Vagina (tissue), 2 donors: ENCODE data around the gene ERN1. TPM values are rescaled to one million over a fixed set of nuclear protein-coding genes. Genes with fewer than 3 reads are reported as not detected.

Experiments
- DNase-seq, 2 donors: peaks; one replicate each; pipeline ENCODE4 v3.0.0-alpha.2; 2017; ENCODE audit errors: extremely low spot score in 2 of 2
- H3K27ac ChIP-seq: fragments of 200-600 bp; sonication (generic); one replicate; pipeline ENCODE4 v1.5.1; 2019
- H3K27me3 ChIP-seq: fragments of 200-600 bp; sonication (generic); one replicate; pipeline ENCODE4 v1.5.1; 2019
- H3K36me3 ChIP-seq, 2 donors: fragments of 200-600 bp; sonication (generic); one replicate each; pipeline ENCODE4 v1.5.1; 2017 to 2019
- H3K4me1 ChIP-seq: fragments of 200-600 bp; sonication (generic); one replicate; pipeline ENCODE4 v1.5.1; 2019
- H3K4me3 ChIP-seq, 2 donors: fragments of 200-600 bp; sonication (generic); 1 replicate in 1 of 2; 2 replicates in 1 of 2; pipeline ENCODE4 v1.5.1; 2016 to 2019
- H3K9me3 ChIP-seq: fragments of 200-600 bp; sonication (generic); one replicate; pipeline ENCODE4 v1.5.1; 2019
- POLR2A ChIP-seq, 2 donors: fragments of 450-650 bp; IDR thresholded peaks; one replicate each; pipeline ENCODE4 v1.6.1; 2017; ENCODE audit warnings: antibody characterized with exemption in 2 of 2, mild to moderate bottlenecking in 2 of 2, moderate library complexity in 2 of 2
- POLR2AphosphoS5 ChIP-seq, 2 donors: sonication (generic); formaldehyde crosslinking; IDR thresholded peaks; one replicate each; pipeline ENCODE4 v1.9.0; 2017; ENCODE audit warnings: antibody characterized with exemption in 2 of 2, mild to moderate bottlenecking in 2 of 2, low read depth in 1 of 2; ENCODE audit not compliant: insufficient read depth in 1 of 2
- intact Hi-C: fragments of 100-400 bp; cut with DNase I; formaldehyde crosslinking; loops from one replicate; pipeline ENCODE4 v1.15.1; 2023
- total RNA-seq: library from RNA; depleted of rRNA; stranded (reverse); fragments of >200 nt; gene quantifications from one replicate; pipeline ENCODE4 v1.2.3, GENCODE V29; 2016
- TF ChIP-seq, protein P1 (sequence below), 3 experiments: fragments of 450-650 bp in 2 of 3; fragments of 200-600 bp in 1 of 3; sonication (generic) in 1 of 3; IDR thresholded peaks; one replicate each; pipeline ENCODE4 v1.5.1; 2017 to 2019; ENCODE audit warnings: antibody characterized with exemption in 3 of 3, mild to moderate bottlenecking in 2 of 3, moderate library complexity in 2 of 3

Gene ERN1
- total RNA-seq, 1 donor from 2014 or later, result 31.4 TPM

DNA sequence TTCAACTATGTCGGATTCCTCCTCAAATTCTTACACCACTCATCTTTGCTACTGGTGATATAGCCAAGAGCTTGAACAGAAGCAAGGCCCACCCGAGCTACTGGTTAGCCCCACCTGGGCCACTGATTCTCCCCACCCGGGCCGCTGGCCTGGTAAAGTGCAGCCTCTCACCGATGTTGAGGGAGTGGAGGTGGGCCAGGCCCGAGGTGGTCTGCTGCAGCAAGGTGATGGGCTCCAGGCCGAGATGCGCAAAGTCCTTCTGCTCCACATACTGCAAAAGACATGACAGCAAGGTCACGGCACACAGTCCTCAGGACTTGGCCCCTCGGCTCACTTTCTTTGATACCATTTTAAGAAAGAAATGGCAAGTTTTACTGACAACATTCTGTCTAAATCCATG lies 76.8 kb downstream of the ERN1 start:
- Histone ChIP-seq H3K4me3 (no peak overlapping the region), H3K36me3 (peaks cover 0 to 83% of the 10 kb centered on the region in 2 donors), H3K27me3 (no peaks in the 10 kb centered on the region), H3K9me3 (no peaks in the 10 kb centered on the region), H3K4me1 (no peaks in the 10 kb centered on the region), H3K27ac (no peak overlapping the region)
- no peak for DNase-seq
- intact Hi-C loops, result no loop called here
- TF ChIP-seq, protein P1, sequence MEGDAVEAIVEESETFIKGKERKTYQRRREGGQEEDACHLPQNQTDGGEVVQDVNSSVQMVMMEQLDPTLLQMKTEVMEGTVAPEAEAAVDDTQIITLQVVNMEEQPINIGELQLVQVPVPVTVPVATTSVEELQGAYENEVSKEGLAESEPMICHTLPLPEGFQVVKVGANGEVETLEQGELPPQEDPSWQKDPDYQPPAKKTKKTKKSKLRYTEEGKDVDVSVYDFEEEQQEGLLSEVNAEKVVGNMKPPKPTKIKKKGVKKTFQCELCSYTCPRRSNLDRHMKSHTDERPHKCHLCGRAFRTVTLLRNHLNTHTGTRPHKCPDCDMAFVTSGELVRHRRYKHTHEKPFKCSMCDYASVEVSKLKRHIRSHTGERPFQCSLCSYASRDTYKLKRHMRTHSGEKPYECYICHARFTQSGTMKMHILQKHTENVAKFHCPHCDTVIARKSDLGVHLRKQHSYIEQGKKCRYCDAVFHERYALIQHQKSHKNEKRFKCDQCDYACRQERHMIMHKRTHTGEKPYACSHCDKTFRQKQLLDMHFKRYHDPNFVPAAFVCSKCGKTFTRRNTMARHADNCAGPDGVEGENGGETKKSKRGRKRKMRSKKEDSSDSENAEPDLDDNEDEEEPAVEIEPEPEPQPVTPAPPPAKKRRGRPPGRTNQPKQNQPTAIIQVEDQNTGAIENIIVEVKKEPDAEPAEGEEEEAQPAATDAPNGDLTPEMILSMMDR (IDR thresholded peaks at IDR 0.05), result no peak
- TF ChIP-seq POLR2AphosphoS5 (IDR thresholded peaks at IDR 0.05; ENCODE audit: insufficient read depth in 1 of 2, low read depth in 1 of 2) (no peak), POLR2A (IDR thresholded peaks at IDR 0.05) (no peak)

DNA sequence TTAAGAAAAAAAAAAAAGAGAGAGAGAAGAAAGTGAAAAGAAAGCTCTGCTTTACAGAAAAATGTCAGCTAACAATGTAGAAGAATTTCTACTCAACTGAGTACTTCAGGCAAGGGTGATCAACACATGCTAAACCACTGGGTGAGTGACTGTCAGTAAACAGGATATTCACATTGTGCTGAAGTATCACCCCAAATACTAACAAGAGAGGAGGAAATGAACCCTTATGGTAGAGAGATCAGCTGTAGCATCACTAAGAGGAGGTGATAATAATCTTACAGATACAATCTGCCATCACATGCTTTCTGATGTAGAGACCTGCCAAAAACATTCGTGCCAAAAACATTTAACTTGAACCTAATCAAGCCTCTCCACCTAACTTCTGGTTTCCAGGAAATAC lies 78.8 kb downstream of the ERN1 start:
- TF ChIP-seq, protein P1 (IDR thresholded peaks at IDR 0.05), result no peak
- no peak for TF ChIP-seq POLR2A (IDR thresholded peaks at IDR 0.05)
- TF ChIP-seq POLR2AphosphoS5 (IDR thresholded peaks at IDR 0.05; ENCODE audit: insufficient read depth in 1 of 2, low read depth in 1 of 2), result no peak
- H3K36me3 ChIP-seq, result peaks cover 0 to 84% of the 10 kb centered on the region in 2 donors
- no peaks in the 10 kb centered on the region for H3K4me1 ChIP-seq
- intact Hi-C loops, result no loop called here
- no peak overlapping the region for H3K27ac ChIP-seq
- no peak for DNase-seq
- H3K9me3 ChIP-seq, result no peaks in the 10 kb centered on the region
- H3K4me3 ChIP-seq, result no peak overlapping the region
- H3K27me3 ChIP-seq, result no peaks in the 10 kb centered on the region

GRCh38 chr17:64048805-64049204 lies 81.1 kb downstream of the ERN1 start:
- H3K27ac ChIP-seq, result no peak overlapping the region
- no peak overlapping the region for H3K4me3 ChIP-seq
- peaks cover 0 to 87% of the 10 kb centered on the region in 2 donors for H3K36me3 ChIP-seq
- TF ChIP-seq, protein P1 (IDR thresholded peaks at IDR 0.05), result no peak
- no peak for TF ChIP-seq POLR2A (IDR thresholded peaks at IDR 0.05)
- no peak for TF ChIP-seq POLR2AphosphoS5 (IDR thresholded peaks at IDR 0.05; ENCODE audit: insufficient read depth in 1 of 2, low read depth in 1 of 2)
- intact Hi-C loops, result no loop called here
- H3K4me1 ChIP-seq, result no peaks in the 10 kb centered on the region
- no peaks in the 10 kb centered on the region for H3K27me3 ChIP-seq
- no peak for DNase-seq
- H3K9me3 ChIP-seq, result no peaks in the 10 kb centered on the region

GRCh38 chr17:64045176-64045575 lies 84.8 kb downstream of the ERN1 start:
- intact Hi-C loops, result no loop called here
- no peaks in the 10 kb centered on the region for H3K4me1 ChIP-seq
- H3K36me3 ChIP-seq, result peaks cover 0 to 67% of the 10 kb centered on the region in 2 donors
- no peaks in the 10 kb centered on the region for H3K9me3 ChIP-seq
- TF ChIP-seq POLR2A (IDR thresholded peaks at IDR 0.05), result no peak
- no peak for TF ChIP-seq POLR2AphosphoS5 (IDR thresholded peaks at IDR 0.05; ENCODE audit: insufficient read depth in 1 of 2, low read depth in 1 of 2)
- TF ChIP-seq, protein P1 (IDR thresholded peaks at IDR 0.05), result no peak
- H3K27me3 ChIP-seq, result no peaks in the 10 kb centered on the region
- H3K4me3 ChIP-seq, result no peak overlapping the region
- no peak for DNase-seq
- no peak overlapping the region for H3K27ac ChIP-seq

GRCh38 chr17:64042700-64043485 lies 87.1 kb downstream of the ERN1 start:
- TF ChIP-seq POLR2AphosphoS5 (IDR thresholded peaks at IDR 0.05; ENCODE audit: insufficient read depth in 1 of 2, low read depth in 1 of 2) (no peak), POLR2A (IDR thresholded peaks at IDR 0.05) (no peak)
- TF ChIP-seq, protein P1 (IDR thresholded peaks at IDR 0.05), result no peak
- DNase-seq, result no peak
- intact Hi-C loops, result no loop called here
- Histone ChIP-seq H3K27ac (no peak overlapping the region), H3K9me3 (no peaks in the 10 kb centered on the region), H3K36me3 (peaks cover 0 to 51% of the 10 kb centered on the region in 2 donors), H3K4me3 (no peak overlapping the region), H3K4me1 (no peaks in the 10 kb centered on the region), H3K27me3 (no peaks in the 10 kb centered on the region)
